Measurements from ENCODE around the gene ARID3A.
A peak's percentile ranks its signal among the peaks of the same experiment; 100 is the strongest.
"Not testable (repeated sequence)": the region's sequence is repeated elsewhere in the genome, so short reads cannot be mapped to it uniquely, and the experiment has no call there.

ARID3A gene

DNA sequence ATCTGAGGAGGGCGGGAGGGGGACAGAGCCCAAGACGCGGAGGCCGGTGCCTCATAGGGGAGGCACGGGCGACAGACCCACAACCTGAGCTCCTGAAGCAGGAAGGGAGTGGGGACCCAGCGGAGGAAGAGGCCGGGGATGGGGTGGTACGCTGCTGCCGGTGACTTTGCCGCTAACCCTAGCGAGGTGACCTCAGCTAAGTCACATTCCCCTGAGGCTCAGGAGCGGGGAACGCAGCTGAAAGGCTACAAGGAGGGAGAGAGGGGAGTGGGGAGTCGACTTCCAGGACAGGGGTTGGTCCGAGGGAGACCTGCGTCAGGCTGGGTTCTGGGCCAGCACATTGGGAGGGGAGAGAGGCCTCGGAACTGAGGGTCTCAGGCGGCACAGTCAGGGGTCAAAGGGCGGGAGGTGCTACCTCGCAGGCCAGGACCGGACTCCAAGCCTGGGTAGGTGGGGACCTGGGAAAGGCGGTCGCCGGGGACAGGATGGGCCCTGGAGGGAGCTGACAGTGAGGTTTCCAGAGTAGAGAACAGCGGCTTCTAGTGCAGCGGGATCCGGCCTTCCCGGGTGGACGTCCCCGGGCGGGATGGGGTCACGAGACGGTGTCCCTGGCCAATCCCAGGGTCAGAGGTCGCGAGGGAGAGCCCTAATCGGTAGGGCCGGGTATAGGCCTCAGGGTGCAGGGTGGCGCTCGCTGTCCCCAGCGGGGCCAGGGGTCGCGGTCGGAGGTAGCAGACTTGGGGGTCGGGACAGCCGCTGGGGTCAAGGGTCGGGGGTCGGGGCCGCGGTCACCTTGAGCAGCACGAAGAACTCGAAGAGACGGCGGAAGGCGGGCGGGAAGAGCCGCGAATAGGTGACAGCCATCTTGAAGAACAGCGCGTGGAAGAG lies 94.4 kb downstream of the ARID3A start:
- DNase-seq: peak in 1 of 2 experiments; percentile 39

DNA sequence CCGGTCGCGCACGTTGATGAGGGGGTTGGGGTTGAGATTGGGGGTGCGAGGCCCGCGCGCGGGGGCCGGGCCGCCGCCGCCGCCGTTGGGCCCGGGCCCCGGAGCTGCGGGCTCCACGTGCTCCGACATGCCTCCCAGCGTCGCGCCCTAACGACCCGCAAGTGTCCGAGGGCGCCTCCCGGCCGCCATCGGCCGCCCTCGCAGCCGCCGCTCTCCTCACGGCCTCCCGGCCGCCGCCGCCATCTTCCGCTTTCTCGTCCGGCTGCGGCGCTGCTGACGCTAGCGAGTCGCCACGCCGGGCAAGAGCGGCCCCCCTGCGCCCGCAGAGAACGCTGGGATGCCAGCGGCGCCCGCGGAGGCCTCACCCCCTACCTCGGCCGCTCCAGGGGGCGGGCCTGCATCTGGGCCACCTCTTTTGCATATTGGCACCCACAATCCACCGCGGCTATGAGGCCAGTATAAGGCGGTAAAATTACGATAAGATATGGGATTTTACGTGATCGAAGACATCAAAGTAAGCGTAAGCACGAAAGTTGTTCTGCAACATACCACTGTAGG lies 95.1 kb downstream of the ARID3A start, which contains the start of gene TMEM259:
Gene TMEM259, minus strand, starts transcription at position 256 of the 558 bp plus-strand sequence. Its CDS starts 127 bp downstream, at position 129.
- peak; percentile 96 to 98 for DNase-seq

DNA sequence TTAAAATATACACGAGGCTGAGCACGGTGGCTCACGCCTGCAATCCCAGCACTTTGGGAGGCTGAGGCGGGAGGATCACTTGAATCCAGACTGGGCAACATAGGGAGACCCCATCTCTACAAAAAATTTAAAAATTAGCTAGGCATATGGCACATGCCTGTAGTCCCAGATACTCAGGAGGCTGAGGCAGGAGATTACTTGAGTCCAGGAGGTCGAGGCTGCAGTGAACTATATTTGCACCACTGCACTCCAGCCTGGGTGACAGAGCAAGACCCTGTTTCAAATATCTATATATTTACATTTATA lies 98.0 kb downstream of the ARID3A start:
- not testable (repeated sequence) for DNase-seq

DNA sequence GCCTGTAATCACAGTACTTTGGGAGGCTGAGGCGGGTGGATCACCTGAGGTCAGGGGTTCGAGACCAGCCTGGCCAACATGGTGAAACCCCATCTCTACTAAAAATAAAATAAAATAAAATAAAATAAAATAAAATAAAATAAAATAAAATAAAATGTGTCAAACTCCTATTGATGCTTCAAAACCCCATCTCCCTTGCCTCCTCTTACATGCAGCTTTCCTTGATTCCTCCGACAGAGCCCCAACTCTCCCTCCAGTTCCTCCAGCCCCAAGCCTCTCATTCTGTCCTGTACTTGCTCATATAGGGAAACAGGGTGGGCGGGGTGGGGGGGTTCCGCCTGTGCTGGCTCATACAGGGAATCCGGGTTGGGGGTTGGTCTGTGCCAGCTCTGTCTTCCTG lies 99.2 kb downstream of the ARID3A start:
- DNase-seq: not testable (repeated sequence)

Measured in activated CD4-positive, alpha-beta T cell treated with anti-CD3 and anti-CD28 coated beads, Interleukin-2, amount 50 U/mL, for 4 hours (primary cell).